ENCODE measurements around the gene SUSD6.

The SUSD6 gene

GRCh38 chr14:69701857-69702256, 90.5 kb downstream of the SUSD6 start:
- no peaks in the 10 kb centered on the region for H3K27me3 ChIP-seq (ENCODE audit: insufficient read depth, insufficient read length)
- no peak for TF ChIP-seq SUZ12 (IDR thresholded peaks at IDR 0.05; ENCODE audit: extremely low read depth, insufficient read depth, insufficient read length)
- TF ChIP-seq ZNF274 (IDR thresholded peaks at IDR 0.05; ENCODE audit: low read depth, low read length) = no peak
- TF ChIP-seq YY1 (IDR thresholded peaks at IDR 0.05; ENCODE audit: insufficient read depth, insufficient read length) = no peak
- no peak overlapping the region for H3K4me3 ChIP-seq (ENCODE audit: insufficient read length, low read depth)
- H3K4me1 ChIP-seq (ENCODE audit: insufficient read depth, insufficient read length) = peaks cover 2% of the 10 kb centered on the region
- no peaks in the 10 kb centered on the region for H3K9me3 ChIP-seq (ENCODE audit: insufficient read depth, low read length)
- H3K36me3 ChIP-seq (ENCODE audit: insufficient read depth, insufficient read length, low read length) = peaks cover 4% of the 10 kb centered on the region
- H3K9ac ChIP-seq (ENCODE audit: insufficient read length, low read depth) = no peak overlapping the region
- DNase-seq (ENCODE audit: low read depth, low spot score) = no peak

GRCh38 chr14:69703047-69704039, 91.9 kb downstream of the SUSD6 start:
- H3K27me3 ChIP-seq (ENCODE audit: insufficient read depth, insufficient read length) = no peaks in the 10 kb centered on the region
- peaks cover 6% of the 10 kb centered on the region for H3K36me3 ChIP-seq (ENCODE audit: insufficient read depth, insufficient read length, low read length)
- no peak overlapping the region for H3K9ac ChIP-seq (ENCODE audit: insufficient read length, low read depth)
- TF ChIP-seq ZNF274 (IDR thresholded peaks at IDR 0.05; ENCODE audit: low read depth, low read length) (no peak), YY1 (IDR thresholded peaks at IDR 0.05; ENCODE audit: insufficient read depth, insufficient read length) (no peak), SUZ12 (IDR thresholded peaks at IDR 0.05; ENCODE audit: extremely low read depth, insufficient read depth, insufficient read length) (no peak)
- peaks cover 2% of the 10 kb centered on the region for H3K4me1 ChIP-seq (ENCODE audit: insufficient read depth, insufficient read length)
- DNase-seq (ENCODE audit: low read depth, low spot score) = no peak
- no peak overlapping the region for H3K4me3 ChIP-seq (ENCODE audit: insufficient read length, low read depth)
- H3K9me3 ChIP-seq (ENCODE audit: insufficient read depth, low read length) = no peaks in the 10 kb centered on the region

GRCh38 chr14:69704319-69704718, 92.9 kb downstream of the SUSD6 start:
- no peak for DNase-seq (ENCODE audit: low read depth, low spot score)
- TF ChIP-seq ZNF274 (IDR thresholded peaks at IDR 0.05; ENCODE audit: low read depth, low read length) (no peak), SUZ12 (IDR thresholded peaks at IDR 0.05; ENCODE audit: extremely low read depth, insufficient read depth, insufficient read length) (no peak), YY1 (IDR thresholded peaks at IDR 0.05; ENCODE audit: insufficient read depth, insufficient read length) (no peak)
- Histone ChIP-seq H3K4me1 (ENCODE audit: insufficient read depth, insufficient read length) (peaks cover 2% of the 10 kb centered on the region), H3K36me3 (ENCODE audit: insufficient read depth, insufficient read length, low read length) (peaks cover 6% of the 10 kb centered on the region), H3K9me3 (ENCODE audit: insufficient read depth, low read length) (no peaks in the 10 kb centered on the region), H3K4me3 (ENCODE audit: insufficient read length, low read depth) (no peak overlapping the region), H3K27me3 (ENCODE audit: insufficient read depth, insufficient read length) (no peaks in the 10 kb centered on the region), H3K9ac (ENCODE audit: insufficient read length, low read depth) (no peak overlapping the region)

GRCh38 chr14:69705706-69706105, 94.3 kb downstream of the SUSD6 start:
- H3K27me3 ChIP-seq (ENCODE audit: insufficient read depth, insufficient read length) = no peaks in the 10 kb centered on the region
- no peak for TF ChIP-seq YY1 (IDR thresholded peaks at IDR 0.05; ENCODE audit: insufficient read depth, insufficient read length)
- no peak for TF ChIP-seq ZNF274 (IDR thresholded peaks at IDR 0.05; ENCODE audit: low read depth, low read length)
- no peak for DNase-seq (ENCODE audit: low read depth, low spot score)
- H3K9me3 ChIP-seq (ENCODE audit: insufficient read depth, low read length) = no peaks in the 10 kb centered on the region
- no peak overlapping the region for H3K9ac ChIP-seq (ENCODE audit: insufficient read length, low read depth)
- peaks cover 2% of the 10 kb centered on the region for H3K4me1 ChIP-seq (ENCODE audit: insufficient read depth, insufficient read length)
- H3K4me3 ChIP-seq (ENCODE audit: insufficient read length, low read depth) = no peak overlapping the region
- H3K36me3 ChIP-seq (ENCODE audit: insufficient read depth, insufficient read length, low read length) = peaks cover 6% of the 10 kb centered on the region

GRCh38 chr14:69708049-69708448, 96.7 kb downstream of the SUSD6 start:
- Histone ChIP-seq H3K9me3 (ENCODE audit: insufficient read depth, low read length) (no peaks in the 10 kb centered on the region), H3K4me1 (ENCODE audit: insufficient read depth, insufficient read length) (peaks cover 11% of the 10 kb centered on the region), H3K27me3 (ENCODE audit: insufficient read depth, insufficient read length) (no peaks in the 10 kb centered on the region), H3K4me3 (ENCODE audit: insufficient read length, low read depth) (no peak overlapping the region), H3K9ac (ENCODE audit: insufficient read length, low read depth) (no peak overlapping the region), H3K36me3 (ENCODE audit: insufficient read depth, insufficient read length, low read length) (peaks cover 11% of the 10 kb centered on the region)
- no peak for DNase-seq (ENCODE audit: low read depth, low spot score)
- TF ChIP-seq SUZ12 (IDR thresholded peaks at IDR 0.05; ENCODE audit: extremely low read depth, insufficient read depth, insufficient read length) (no peak), YY1 (IDR thresholded peaks at IDR 0.05; ENCODE audit: insufficient read depth, insufficient read length) (no peak), ZNF274 (IDR thresholded peaks at IDR 0.05; ENCODE audit: low read depth, low read length) (no peak)

GRCh38 chr14:69708586-69709560, 97.5 kb downstream of the SUSD6 start:
- peaks cover 14% of the 10 kb centered on the region for H3K4me1 ChIP-seq (ENCODE audit: insufficient read depth, insufficient read length)
- DNase-seq (ENCODE audit: low read depth, low spot score) = no peak

More at GRCh38 chr14:69708586-69709560, 97.5 kb downstream of the SUSD6 start:
- no peak overlapping the region for H3K4me3 ChIP-seq (ENCODE audit: insufficient read length, low read depth)
- H3K27me3 ChIP-seq (ENCODE audit: insufficient read depth, insufficient read length) = no peaks in the 10 kb centered on the region
- no peak overlapping the region for H3K9ac ChIP-seq (ENCODE audit: insufficient read length, low read depth)
- peaks cover 11% of the 10 kb centered on the region for H3K36me3 ChIP-seq (ENCODE audit: insufficient read depth, insufficient read length, low read length)
- TF ChIP-seq YY1 (IDR thresholded peaks at IDR 0.05; ENCODE audit: insufficient read depth, insufficient read length) (no peak), ZNF274 (IDR thresholded peaks at IDR 0.05; ENCODE audit: low read depth, low read length) (no peak), SUZ12 (IDR thresholded peaks at IDR 0.05; ENCODE audit: extremely low read depth, insufficient read depth, insufficient read length) (no peak)
- H3K9me3 ChIP-seq (ENCODE audit: insufficient read depth, low read length) = no peaks in the 10 kb centered on the region

Data from NT2/D1 (cell line).